K562 (cell line): ENCODE results near the gene SAFB. TPM values are rescaled to one million over a fixed set of nuclear protein-coding genes. Genes with fewer than 3 reads are reported as not detected.

Source experiments
- ETV1 ChIP-seq: fragments of 450-650 bp; conservative IDR thresholded peaks from 2 replicates; pipeline ENCODE4 v1.6.1; 2016; ENCODE audit warnings: missing genetic modification characterization, control low read depth, low read depth, missing compliant biosample characterization
- FOSL1 ChIP-seq: fragments of 200-800 bp; sonication (Bioruptor generic); conservative IDR thresholded peaks from 2 replicates; pipeline ENCODE4 v1.6.1; 2016; ENCODE audit warnings: missing genetic modification characterization, missing compliant biosample characterization
- HMGN3 ChIP-seq: IDR thresholded peaks from 2 replicates; pipeline ENCODE4 v1.6.1; 2011; ENCODE audit warnings: borderline replicate concordance, low read depth, mild to moderate bottlenecking, mixed read lengths, low read length; ENCODE audit not compliant: insufficient read length; ENCODE audit errors: extremely low read depth
- HNRNPL ChIP-seq: fragments of 200-400 bp; formaldehyde crosslinking; IDR thresholded peaks from 2 replicates; pipeline ENCODE4 v1.6.1; 2017; ENCODE audit warnings: low read depth, mild to moderate bottlenecking, low read length
- MBD2 ChIP-seq: sonication (generic); IDR thresholded peaks from 2 replicates; pipeline ENCODE4 v1.6.1; 2016; ENCODE audit warnings: low read depth, borderline replicate concordance
- NCOA1 ChIP-seq: fragments of 450-650 bp; IDR thresholded peaks from 2 replicates; pipeline ENCODE4 v1.6.1; 2016; ENCODE audit warnings: low read depth
- NFE2L1 ChIP-seq: fragments of 450-650 bp; IDR thresholded peaks from 2 replicates; pipeline ENCODE4 v1.6.1; 2016; ENCODE audit warnings: missing genetic modification characterization, low read depth, mild to moderate bottlenecking, missing compliant biosample characterization, moderate library complexity, borderline replicate concordance
- POLR2B ChIP-seq: fragments of 450-650 bp; IDR thresholded peaks from 2 replicates; pipeline ENCODE4 v1.6.1; 2018; ENCODE audit warnings: low read depth; ENCODE audit not compliant: partially characterized antibody
- POU5F1 ChIP-seq: fragments of 150-350 bp; IDR thresholded peaks from 2 replicates; pipeline ENCODE4 v1.6.1; 2014; ENCODE audit warnings: borderline replicate concordance, low read length, low read depth, mild to moderate bottlenecking; ENCODE audit not compliant: partially characterized antibody
- RBBP5 ChIP-seq: fragments of 200-600 bp; sonication (generic); IDR thresholded peaks from 2 replicates; pipeline ENCODE4 v1.6.1; 2012; ENCODE audit warnings: borderline replicate concordance, mild to moderate bottlenecking, low read length, control low read depth, inconsistent platforms; ENCODE audit not compliant: insufficient read depth, poor library complexity, severe bottlenecking
- RBM25 ChIP-seq: fragments of 200-400 bp; formaldehyde crosslinking; IDR thresholded peaks from 2 replicates; pipeline ENCODE4 v1.6.1; 2018; ENCODE audit warnings: low read length, low read depth, moderate library complexity; ENCODE audit not compliant: severe bottlenecking
- SUPT5H ChIP-seq: fragments of 450-650 bp; IDR thresholded peaks from 2 replicates; pipeline ENCODE4 v1.6.1; 2016
- TCF7L2 ChIP-seq: fragments of 150-350 bp; IDR thresholded peaks from 2 replicates; pipeline ENCODE4 v1.6.1; 2016; ENCODE audit warnings: low read depth, mild to moderate bottlenecking, low read length, moderate library complexity
- TEAD4 ChIP-seq, 2 experiments: sonication (generic) in 1 of 2; formaldehyde crosslinking in 1 of 2; IDR thresholded peaks; 2 replicates each; pipeline versions ENCODE4 v1.6.1 to v1.8.0; 2012 to 2022; ENCODE audit warnings: borderline replicate concordance in 1 of 2, inconsistent platforms in 1 of 2, low read length in 1 of 2, mild to moderate bottlenecking in 1 of 2, missing genetic modification reagents in 1 of 2
- THRAP3 ChIP-seq: fragments of 450-650 bp; IDR thresholded peaks from 2 replicates; pipeline ENCODE4 v1.6.1; 2016; ENCODE audit warnings: mild to moderate bottlenecking, inconsistent platforms, borderline replicate concordance
- ZBTB33 ChIP-seq: sonication (generic); formaldehyde crosslinking; IDR thresholded peaks from 2 replicates; pipeline ENCODE4 v1.8.1; 2023; ENCODE audit warnings: mild to moderate bottlenecking, missing genetic modification reagents
- ZNF253 ChIP-seq: fragments of 250-450 bp; sonication (Bioruptor Pico); conservative IDR thresholded peaks from 2 replicates; pipeline ENCODE4 v1.6.1; 2021; ENCODE audit warnings: mild to moderate bottlenecking
- ZNF274 ChIP-seq: IDR thresholded peaks from 2 replicates; pipeline ENCODE4 v1.6.1; 2011; ENCODE audit warnings: low read depth, mild to moderate bottlenecking, low read length, moderate library complexity, borderline replicate concordance
- ZNF347 ChIP-seq: fragments of 450-650 bp; formaldehyde crosslinking; IDR thresholded peaks from 2 replicates; pipeline ENCODE4 v1.4.0; 2020; ENCODE audit warnings: low read depth, mild to moderate bottlenecking, moderate library complexity
- ZNF384 ChIP-seq: IDR thresholded peaks from 2 replicates; pipeline ENCODE4 v1.6.1; 2012; ENCODE audit warnings: low read depth, low read length, improper control_type of control experiment
- ZNF695 ChIP-seq: fragments of 450-650 bp; formaldehyde crosslinking; IDR thresholded peaks from 2 replicates; pipeline ENCODE4 v1.4.0; 2020; ENCODE audit warnings: mild to moderate bottlenecking, moderate library complexity
- ZNF778 ChIP-seq: fragments of 450-650 bp; formaldehyde crosslinking; IDR thresholded peaks from 2 replicates; pipeline ENCODE4 v1.4.0; 2020; ENCODE audit warnings: mild to moderate bottlenecking, moderate library complexity
- ZNF830 ChIP-seq: fragments of 250-450 bp; sonication (Bioruptor Pico); IDR thresholded peaks from 2 replicates; pipeline ENCODE4 v1.5.0; 2021; ENCODE audit warnings: mild to moderate bottlenecking
- polyA plus RNA-seq, 8 experiments: library from polyadenylated mRNA; depleted of rRNA in 4 of 8; stranded (reverse) in 5 of 8; unstranded in 3 of 8; fragments of >200 nt; fragmentation: Nextera tagmentation in 2 of 8; fragmentation: Illumina TruSeq in 1 of 8; extraction: Ambion mirVana in 2 of 8; extraction: Trizol in 1 of 8; gene quantifications; 2 replicates each; pipeline versions ENCODE4 v1.2.1 to v1.2.3, GENCODE V29; 2011 to 2014; ENCODE audit warnings: inconsistent platforms in 1 of 8, missing spikeins in 1 of 8
- total RNA-seq, 7 experiments: library from RNA; depleted of rRNA in 6 of 7; stranded (reverse); fragments of >200 nt in 6 of 7; fragmentation: Illumina TruSeq in 2 of 7; extraction: Trizol in 2 of 7; gene quantifications; 2 replicates each; pipeline versions ENCODE4 v1.2.1 to v1.2.3, GENCODE V29; 2011 to 2021; ENCODE audit warnings: low replicate concordance in 1 of 7
- TF ChIP-seq, protein P1 (sequence below): fragments of 250-450 bp; sonication (Bioruptor Pico); IDR thresholded peaks from 2 replicates; pipeline ENCODE4 v1.9.0; 2021; ENCODE audit warnings: mild to moderate bottlenecking, inconsistent platforms

Gene SAFB
- total and polyA plus RNA-seq, 9 of the 15 experiments (the other 6 are each of a cell fraction or from before 2014, with no cell fraction given) = 1.1 to 151 (median 83.1) TPM

- TF ChIP-seq NCOA1 (no peak), ZNF274 (no peak), SUPT5H (peak; percentile 49), RBBP5 (no peak), NFE2L1 (tag) (no peak), POU5F1 (no peak), ETV1 (tag) (no peak), TEAD4 (IDR thresholded peaks at IDR 0.05; ENCODE audit: low read length) (no peak), TEAD4 (CRISPR knock-in tag; IDR thresholded peaks at IDR 0.05; ENCODE audit: borderline replicate concordance) (peak; percentile 52; the same call in 1 of the 2 replicates), FOSL1 (tag) (no peak), ZNF347 (no peak), ZNF778 (no peak), POLR2B (peak; percentile 81), ZNF384 (no peak), ZNF253 (CRISPR knock-in tag) (no peak), ZNF695 (0 out of 2 replicates have a peak, but pooled peaks have one; percentile 38), ZBTB33 (CRISPR knock-in tag) (peak; percentile 85), HMGN3 (no peak), TCF7L2 (no peak), THRAP3 (no peak), RBM25 (no peak), MBD2 (0 out of 2 replicates have a peak, but pooled peaks have one; percentile 5), ZNF830 (no peak), HNRNPL (peak; percentile 64; the same call in 1 of the 2 replicates)
- TF ChIP-seq, protein P1, sequence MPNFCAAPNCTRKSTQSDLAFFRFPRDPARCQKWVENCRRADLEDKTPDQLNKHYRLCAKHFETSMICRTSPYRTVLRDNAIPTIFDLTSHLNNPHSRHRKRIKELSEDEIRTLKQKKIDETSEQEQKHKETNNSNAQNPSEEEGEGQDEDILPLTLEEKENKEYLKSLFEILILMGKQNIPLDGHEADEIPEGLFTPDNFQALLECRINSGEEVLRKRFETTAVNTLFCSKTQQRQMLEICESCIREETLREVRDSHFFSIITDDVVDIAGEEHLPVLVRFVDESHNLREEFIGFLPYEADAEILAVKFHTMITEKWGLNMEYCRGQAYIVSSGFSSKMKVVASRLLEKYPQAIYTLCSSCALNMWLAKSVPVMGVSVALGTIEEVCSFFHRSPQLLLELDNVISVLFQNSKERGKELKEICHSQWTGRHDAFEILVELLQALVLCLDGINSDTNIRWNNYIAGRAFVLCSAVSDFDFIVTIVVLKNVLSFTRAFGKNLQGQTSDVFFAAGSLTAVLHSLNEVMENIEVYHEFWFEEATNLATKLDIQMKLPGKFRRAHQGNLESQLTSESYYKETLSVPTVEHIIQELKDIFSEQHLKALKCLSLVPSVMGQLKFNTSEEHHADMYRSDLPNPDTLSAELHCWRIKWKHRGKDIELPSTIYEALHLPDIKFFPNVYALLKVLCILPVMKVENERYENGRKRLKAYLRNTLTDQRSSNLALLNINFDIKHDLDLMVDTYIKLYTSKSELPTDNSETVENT = no peak
These were observed 70.6 kb downstream of the SAFB start (continued) for GRCh38 chr19:5693195-5694166.
